Aorta (tissue), 5 donors: Measurements from ENCODE around the gene C11orf86. TPM values are rescaled to one million over a fixed set of nuclear protein-coding genes. Genes with fewer than 3 reads are reported as not detected.
A peak's percentile ranks its signal among the peaks of the same experiment; 100 is the strongest.

Experiments used
- ATAC-seq: fragments of 200-7000 bp; cut with Tn5 transposase; one replicate; pipeline ENCODE4 v1.9.1; 2022; ENCODE audit warnings: moderate library complexity; ENCODE audit not compliant: low FRiP score
- DNase-seq, 2 donors: peaks; one replicate each; pipeline ENCODE4 v3.0.0-alpha.2; 2020
- H3K27ac ChIP-seq, 2 donors: one replicate each; pipeline ENCODE4 v1.5.1; 2013; ENCODE audit warnings: low read length in 2 of 2, mild to moderate bottlenecking in 2 of 2, moderate library complexity in 2 of 2, control low read depth in 1 of 2, inconsistent platforms in 1 of 2, low read depth in 1 of 2
- H3K27me3 ChIP-seq, 2 donors: one replicate each; pipeline ENCODE4 v1.6.1; 2013; ENCODE audit warnings: control low read depth in 1 of 2, low read length in 1 of 2, mild to moderate bottlenecking in 1 of 2, moderate library complexity in 1 of 2; ENCODE audit not compliant: insufficient read depth in 2 of 2, control insufficient read depth in 1 of 2
- H3K36me3 ChIP-seq, 2 donors: one replicate each; pipeline ENCODE4 v1.6.1; 2013; ENCODE audit warnings: control low read depth in 1 of 2, low read length in 1 of 2, mild to moderate bottlenecking in 1 of 2; ENCODE audit not compliant: insufficient read depth in 2 of 2, control insufficient read depth in 1 of 2
- H3K4me1 ChIP-seq, 2 donors: one replicate each; pipeline ENCODE4 v1.6.1; 2013; ENCODE audit warnings: low read length in 2 of 2, control low read depth in 1 of 2, mild to moderate bottlenecking in 1 of 2, moderate library complexity in 1 of 2; ENCODE audit not compliant: insufficient read depth in 2 of 2, control insufficient read depth in 1 of 2
- H3K4me3 ChIP-seq, 2 donors: one replicate each; pipeline ENCODE4 v1.5.1; 2013; ENCODE audit warnings: low read length in 2 of 2, control low read depth in 1 of 2, mild to moderate bottlenecking in 1 of 2
- H3K9me3 ChIP-seq: one replicate; pipeline ENCODE4 v1.6.1; 2013; ENCODE audit warnings: mild to moderate bottlenecking, low read length; ENCODE audit not compliant: control insufficient read depth
- WGBS, 2 donors: extraction: QIAGEN DNeasy Blood & Tissue Kit; methylation state at CpG; one replicate each; pipeline ENCODE4 v1.1.7; 2013; 5-methylcytosine and 5-hydroxymethylcytosine counted together
- intact Hi-C, 2 donors: fragments of 100-400 bp; cut with DNase I; formaldehyde crosslinking; loops; one replicate each; pipeline versions ENCODE4 v1.14.2 to v1.15.0; 2022
- polyA plus RNA-seq, 2 donors: library from polyadenylated mRNA; stranded (reverse); fragments of 200-250 nt; gene quantifications; one replicate each; pipeline ENCODE4 v1.2.3, GENCODE V29; 2013
- total RNA-seq, 2 donors: library from RNA; stranded (reverse); fragmentation: NEBNext Ultra II Directional; extraction: Animal tissue kit (Norgen Biotek cat#: 25700); gene quantifications; one replicate each; pipeline ENCODE4 v1.2.1, GENCODE V29; 2021
- donor health status: healthy with polysubstance abuse.
- donor health status: Bipolar disorder and iron deficiency.
- donor health status: DM: no; HTN: no; CAD: no.
- donor health status: DM: no; HTN: no; CAD: no.
- donor health status: DM: yes; HTN: yes; CAD: no.

The C11orf86 gene
- total and polyA plus RNA-seq, 4 donors: 0.10 to 54.8 TPM; not detected in 2

- intact Hi-C loops: no loop called here
- no peaks in the 10 kb centered on the region for H3K27me3 ChIP-seq
- no peaks in the 10 kb centered on the region for H3K9me3 ChIP-seq
- 61 to 63% methylated on average over 8 of the region's 8 CpGs for WGBS, 2 donors
- H3K36me3 ChIP-seq: no peaks in the 10 kb centered on the region
- H3K4me3 ChIP-seq: no peak overlapping the region
- H3K27ac ChIP-seq: no peak overlapping the region
- ATAC-seq (no peak), DNase-seq (no peak)
- no peaks in the 10 kb centered on the region for H3K4me1 ChIP-seq
Measured at GRCh38 chr11:66950112-66950535, 25.0 kb upstream of the C11orf86 start.

- H3K36me3 ChIP-seq: no peaks in the 10 kb centered on the region
- H3K27ac ChIP-seq: no peak overlapping the region
- H3K4me3 ChIP-seq: no peak overlapping the region
- 92 to 93% methylated on average over 10 of the region's 10 CpGs for WGBS, 2 donors
- DNase-seq (no peak), ATAC-seq (no peak)
- no peaks in the 10 kb centered on the region for H3K9me3 ChIP-seq
- no peaks in the 10 kb centered on the region for H3K4me1 ChIP-seq
- intact Hi-C loops: no loop called here
- no peaks in the 10 kb centered on the region for H3K27me3 ChIP-seq
Measured at GRCh38 chr11:66951135-66951534, 24.0 kb upstream of the C11orf86 start.

- DNase-seq: no peak
- 45 to 66% methylated on average over 7 of the region's 7 CpGs for WGBS, 2 donors
- intact Hi-C loops: no loop called here
- no peak overlapping the region for H3K4me3 ChIP-seq
- H3K36me3 ChIP-seq: no peaks in the 10 kb centered on the region
- no peak for ATAC-seq
- H3K27me3 ChIP-seq: no peaks in the 10 kb centered on the region
- H3K4me1 ChIP-seq: no peaks in the 10 kb centered on the region
- no peaks in the 10 kb centered on the region for H3K9me3 ChIP-seq
- H3K27ac ChIP-seq: no peak overlapping the region
Measured at GRCh38 chr11:66951927-66952337, 23.2 kb upstream of the C11orf86 start.

GRCh38 chr11:66953081-66953833 lies 21.8 kb upstream of the C11orf86 start:
- Histone ChIP-seq H3K27me3 (no peaks in the 10 kb centered on the region), H3K36me3 (no peaks in the 10 kb centered on the region), H3K4me3 (no peak overlapping the region), H3K27ac (no peak overlapping the region), H3K4me1 (no peaks in the 10 kb centered on the region), H3K9me3 (no peaks in the 10 kb centered on the region)
- intact Hi-C loops: no loop called here
- 88 to 91% methylated on average over 13 of the region's 13 CpGs for WGBS, 2 donors
- DNase-seq: no peak
- no peak for ATAC-seq

- Histone ChIP-seq H3K4me1 (peaks cover 0 to 2% of the 10 kb centered on the region in 2 donors), H3K36me3 (no peaks in the 10 kb centered on the region), H3K27me3 (no peaks in the 10 kb centered on the region), H3K4me3 (no peak overlapping the region), H3K27ac (no peak overlapping the region), H3K9me3 (no peaks in the 10 kb centered on the region)
- intact Hi-C loops: no loop called here
- DNase-seq: peak in 1 of 2 donors; percentile 50
- ATAC-seq: no peak
- 73 to 76% methylated on average over 7 of the region's 7 CpGs for WGBS, 2 donors
Measured at GRCh38 chr11:66956689-66957290, 18.3 kb upstream of the C11orf86 start.

- peak overlapping the region; percentile 39 to 70 for H3K4me3 ChIP-seq
- H3K4me1 ChIP-seq: peaks cover 0 to 2% of the 10 kb centered on the region in 2 donors
- no peaks in the 10 kb centered on the region for H3K36me3 ChIP-seq
- intact Hi-C loops: no loop called here
- DNase-seq (no peak), ATAC-seq (peak; percentile 65)
- no peaks in the 10 kb centered on the region for H3K9me3 ChIP-seq
- H3K27me3 ChIP-seq: no peaks in the 10 kb centered on the region
- H3K27ac ChIP-seq: peak overlapping the region in 1 of 2 donors; percentile 34
- WGBS, 2 donors: 1% methylated on average over 21 to 40 of the region's 40 CpGs
Measured at GRCh38 chr11:66957971-66958231, 17.2 kb upstream of the C11orf86 start.

GRCh38 chr11:66958232-66958955 lies 16.7 kb upstream of the C11orf86 start, which contains the start of gene PC:
Gene PC (minus strand): TSS chr11:66958383. CDS start chr11:66872159, 86,224 bp downstream.
- peak; percentile 100 for ATAC-seq
- no peaks in the 10 kb centered on the region for H3K27me3 ChIP-seq
- H3K9me3 ChIP-seq: no peaks in the 10 kb centered on the region
- H3K36me3 ChIP-seq: no peaks in the 10 kb centered on the region
- 0 to 1% methylated on average over 72 to 74 of the region's 74 CpGs for WGBS, 2 donors
- peak within 1 kb of the TSS in 1 of 2 donors; percentile 91 for H3K27ac ChIP-seq
- peak within 1 kb of the TSS; percentile 39 to 70 for H3K4me3 ChIP-seq
- intact Hi-C loops: no loop called here
- peak; percentile 100 for DNase-seq
- peaks cover 0 to 2% of the 10 kb centered on the region in 2 donors for H3K4me1 ChIP-seq

GRCh38 chr11:66958956-66959274 lies 16.2 kb upstream of the C11orf86 start:
- intact Hi-C loops: no loop called here
- Histone ChIP-seq H3K4me1 (peaks cover 0 to 2% of the 10 kb centered on the region in 2 donors), H3K4me3 (no peak overlapping the region), H3K9me3 (no peaks in the 10 kb centered on the region), H3K27me3 (no peaks in the 10 kb centered on the region), H3K27ac (peak overlapping the region in 1 of 2 donors; percentile 91), H3K36me3 (no peaks in the 10 kb centered on the region)
- DNase-seq (no peak), ATAC-seq (no peak)
- 27% methylated on average over 10 of the region's 10 CpGs for WGBS, 2 donors
